T-helper 17 cell (primary cell): Measurements from ENCODE around the gene CD82. TPM values are rescaled to one million over a fixed set of nuclear protein-coding genes. Genes with fewer than 3 reads are reported as not detected.

Experiments
- total RNA-seq, 4 donors: library from RNA in 2 of 4; stranded (reverse) in 2 of 4; gene quantifications; one replicate each; pipeline ENCODE4 v1.2.3 and lab custom pipeline; 2022 to 2026

CD82 gene
- total RNA-seq, 2 donors from 2014 or later, result 112 to 146 TPM

Other genes starting within 250 kb of the CD82 start
- 10 to 100 TPM; 79.8 to 93.2 TPM for gene TSPAN18, start 161.3 kb downstream of the CD82 start, total RNA-seq